GM18870 (cell line): ENCODE data around the gene GNG10.

ENCODE experiments used
- ATAC-seq: cut with Tn5 transposase; IDR thresholded peaks from one replicate; pipeline ENCODE4 v1.9.1; 2021; ENCODE audit warnings: moderate library complexity; ENCODE audit not compliant: unreplicated experiment

The GNG10 gene

DNA sequence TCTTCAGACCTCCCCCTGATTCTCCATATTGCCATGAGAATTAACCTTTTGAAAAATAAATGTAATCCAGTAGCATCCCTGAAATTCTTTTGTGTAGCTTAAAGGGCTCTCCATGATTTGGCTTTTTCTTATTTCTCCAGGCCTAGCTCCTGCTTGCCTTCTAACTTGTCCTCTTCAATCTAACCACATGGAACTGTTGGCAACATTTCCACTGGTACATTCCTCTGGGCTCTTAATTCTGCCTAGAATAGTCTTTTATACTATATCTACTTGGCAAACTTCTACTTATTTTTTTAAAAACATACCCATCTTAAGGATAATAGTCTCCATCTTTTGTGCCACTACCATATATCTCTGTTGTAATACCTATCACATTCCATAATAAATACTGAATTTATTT is 54.1 kb downstream of the GNG10 start:
- no peak for ATAC-seq

DNA sequence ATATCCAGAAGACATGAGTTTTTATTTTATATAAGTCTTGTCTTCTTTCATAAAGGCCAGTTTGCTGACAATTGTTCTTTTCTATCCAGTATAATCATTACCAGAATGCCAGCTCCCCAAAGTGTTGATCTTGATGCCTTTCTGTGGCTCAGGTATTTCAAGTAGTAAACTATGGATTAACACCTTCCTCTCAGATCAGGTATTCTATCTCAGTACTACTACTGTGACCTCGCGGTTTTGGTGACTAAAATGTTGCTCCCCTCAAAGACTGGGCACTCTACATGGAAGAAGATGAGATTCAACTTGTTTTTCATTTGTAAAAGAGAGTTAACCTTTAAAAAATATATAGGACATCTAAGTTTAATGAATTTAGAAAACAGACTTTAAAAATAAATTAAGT is 58.1 kb downstream of the GNG10 start:
- no peak for ATAC-seq
